ENCODE results near the gene TMEM82.
"Not testable (repeated sequence)": the region's sequence is repeated elsewhere in the genome, so short reads cannot be mapped to it uniquely, and the experiment has no call there.

TMEM82 gene

GRCh38 chr1:15742339-15742801, at the start of gene TMEM82:
Gene TMEM82, plus strand, starts transcription at chr1:15742499. Its CDS starts 61 bp downstream, at chr1:15742560.
- no peak for DNase-seq

GRCh38 chr1:15693371-15693770, 48.9 kb upstream of the TMEM82 start:
- DNase-seq: no peak

DNA sequence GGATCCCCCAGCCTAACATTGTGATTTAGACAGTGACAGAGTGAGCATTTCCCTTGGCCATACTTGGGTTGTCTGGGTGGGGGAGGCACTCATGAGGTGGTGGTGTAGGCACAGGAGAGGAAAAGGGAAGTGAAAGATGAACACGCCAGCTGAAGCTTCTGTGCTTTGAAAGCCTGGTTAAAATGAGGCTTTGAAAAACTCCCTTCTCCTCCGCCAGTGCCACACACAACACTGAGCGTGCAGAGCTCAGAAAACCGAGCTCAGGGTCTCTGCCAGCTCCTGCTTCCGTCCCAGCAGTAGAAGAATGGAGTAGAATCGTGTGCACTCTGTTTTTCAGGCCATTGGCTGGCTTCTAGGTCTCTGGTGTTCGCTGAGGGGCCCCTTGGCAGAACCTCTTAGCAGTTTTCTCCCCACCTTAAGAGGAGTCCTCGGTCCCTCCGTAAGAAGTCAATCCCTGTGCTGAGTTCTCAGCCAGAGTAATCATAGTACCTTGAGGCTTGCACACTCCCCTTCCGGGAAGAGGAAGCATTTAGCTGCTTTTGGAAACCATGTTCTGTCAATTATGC, 45.3 kb upstream of the TMEM82 start:
- DNase-seq: peak in 49 of 58 donors; percentile 8 to 85 (median 47)

DNA sequence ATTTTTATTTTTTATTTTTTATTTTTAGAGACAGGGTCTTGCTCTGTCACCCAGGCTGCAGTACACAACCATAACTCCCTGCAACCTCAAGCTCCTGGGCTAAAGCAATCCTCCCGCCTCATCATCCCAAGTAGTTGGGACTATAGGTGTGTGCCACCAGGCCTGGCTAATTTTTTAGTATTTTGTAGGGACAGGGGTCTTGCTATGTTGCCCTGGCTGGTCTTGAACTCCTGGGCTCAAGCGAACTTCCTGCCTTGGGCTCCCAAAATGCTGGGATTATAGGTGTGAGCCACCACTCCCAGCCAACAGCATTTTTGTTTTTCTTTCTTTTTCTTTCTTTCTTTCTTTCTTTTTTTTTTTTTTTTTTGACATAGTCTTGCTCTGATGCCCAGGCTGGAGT, 44.1 kb upstream of the TMEM82 start:
- no peak for DNase-seq

- not testable (repeated sequence) for DNase-seq
Observed at GRCh38 chr1:15699321-15699720, 43.0 kb upstream of the TMEM82 start.

DNA sequence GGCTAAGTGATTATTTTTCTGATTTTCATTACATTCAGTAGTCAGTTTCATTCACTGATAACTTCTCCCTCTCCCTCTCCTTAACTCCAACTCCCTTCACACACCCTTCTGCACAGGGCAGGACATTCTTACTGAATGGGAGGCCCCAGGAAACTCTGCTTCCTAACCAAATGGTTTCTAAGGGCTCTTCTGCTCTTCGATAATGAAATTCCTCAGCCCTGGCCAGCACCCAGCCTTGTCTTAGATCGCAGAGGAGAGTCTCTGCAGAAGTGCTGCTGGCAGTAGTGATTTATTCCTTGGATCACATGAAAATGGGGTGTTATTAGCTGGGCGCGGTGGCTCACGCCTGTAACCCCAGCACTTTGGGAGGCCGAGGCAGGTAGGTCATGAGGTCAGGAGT, 41.8 kb upstream of the TMEM82 start:
- no peak for DNase-seq

DNA sequence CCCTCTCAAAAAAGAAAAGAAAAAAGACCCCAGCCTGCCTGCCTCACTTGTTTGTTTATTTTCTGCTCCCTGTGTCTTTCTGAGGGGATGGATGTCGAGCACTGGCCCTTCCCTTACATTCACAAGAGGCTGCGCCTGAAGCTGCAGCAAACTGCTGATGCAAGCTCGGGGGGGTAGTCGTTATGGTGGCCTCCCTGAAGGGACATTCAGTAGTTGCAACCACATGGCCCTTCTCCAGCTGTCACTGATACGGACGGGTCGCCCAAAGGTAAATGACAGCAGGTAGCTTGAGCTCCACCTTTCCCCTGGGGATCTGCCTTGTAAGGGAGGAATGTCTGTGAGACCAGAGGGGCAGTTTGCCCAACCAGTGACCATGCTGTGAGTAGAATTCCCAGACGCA, 40.5 kb upstream of the TMEM82 start:
- no peak for DNase-seq

DNA sequence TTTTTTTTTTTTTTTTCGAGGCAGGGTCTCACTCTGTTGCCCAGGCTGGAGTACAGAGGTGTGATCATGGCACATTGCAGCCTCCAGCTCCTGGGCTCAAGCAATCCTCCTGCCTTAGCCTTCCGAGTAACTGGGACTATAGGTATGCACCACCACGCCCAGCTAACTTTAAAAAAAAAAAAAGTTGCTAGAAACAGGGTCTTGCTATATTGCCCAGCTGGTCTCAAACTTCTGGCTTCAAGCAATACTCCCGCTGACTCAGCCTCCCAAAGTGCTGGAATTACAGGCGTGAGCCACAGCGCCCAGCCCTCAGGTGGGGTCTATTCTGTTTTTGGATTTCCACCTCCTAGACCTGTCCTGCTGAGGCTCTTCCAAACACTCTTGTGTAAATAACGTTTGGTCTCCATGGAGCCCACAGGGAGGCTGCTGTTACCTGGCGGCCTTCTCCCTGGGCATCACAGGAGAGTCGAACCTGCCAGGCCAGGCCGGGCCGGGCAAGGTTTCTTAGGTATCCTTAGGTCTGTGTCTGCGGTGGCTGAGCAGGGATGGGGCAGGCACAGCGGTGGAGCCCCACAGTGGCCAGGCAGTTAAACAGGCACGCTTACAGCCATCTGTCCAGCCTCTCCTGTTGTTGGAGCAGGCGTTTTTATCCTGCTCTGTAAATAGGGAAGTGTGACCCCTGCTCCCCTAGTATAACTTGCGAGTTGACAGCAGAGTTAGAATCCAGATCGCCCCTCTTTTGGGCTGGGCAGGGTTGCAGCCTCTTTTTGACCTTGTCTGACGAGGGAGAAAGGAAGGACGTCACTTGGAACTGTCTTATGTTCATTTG, 39.4 kb upstream of the TMEM82 start:
- peak in 5 of 58 donors; percentile 7 to 65 (median 21) for DNase-seq

- DNase-seq: peak in 56 of 58 donors; percentile 11 to 93 (median 72)
Observed at GRCh38 chr1:15703562-15703961, 38.7 kb upstream of the TMEM82 start.

DNA sequence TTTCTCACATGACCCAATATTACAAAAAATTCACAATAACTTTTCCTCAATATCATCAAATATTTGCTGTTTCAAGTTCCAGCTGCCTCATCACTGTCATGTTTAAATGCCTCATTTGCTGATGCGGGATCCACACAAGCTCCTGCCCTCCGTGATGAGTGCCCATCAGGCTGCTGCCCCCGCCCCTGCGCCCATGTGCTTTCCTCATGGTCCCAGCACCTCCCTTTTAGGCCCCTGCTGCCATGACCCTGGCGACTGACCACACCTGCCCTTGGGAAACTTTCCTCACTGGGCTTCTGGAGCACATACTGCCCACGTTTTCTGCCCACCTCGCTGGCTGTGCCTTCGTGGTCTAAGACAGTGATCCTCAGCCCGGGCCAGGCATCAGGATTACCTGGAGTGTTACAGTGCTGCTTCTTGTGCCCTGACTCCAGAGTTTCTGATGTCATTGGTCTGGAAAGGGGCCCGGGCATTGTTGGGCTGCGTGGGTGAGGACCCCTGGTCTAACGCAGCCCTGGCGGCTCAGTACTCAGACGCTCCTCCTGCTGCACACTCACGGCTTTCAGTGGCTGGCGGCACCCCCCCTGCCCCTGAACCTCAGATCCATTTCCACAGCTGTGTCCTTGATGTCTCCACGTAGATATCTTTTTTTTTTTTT, 37.6 kb upstream of the TMEM82 start:
- no peak for DNase-seq

GRCh38 chr1:15705184-15705566, 37.1 kb upstream of the TMEM82 start:
- no peak for DNase-seq

GRCh38 chr1:15706751-15707150, 35.5 kb upstream of the TMEM82 start:
- no peak for DNase-seq

DNA sequence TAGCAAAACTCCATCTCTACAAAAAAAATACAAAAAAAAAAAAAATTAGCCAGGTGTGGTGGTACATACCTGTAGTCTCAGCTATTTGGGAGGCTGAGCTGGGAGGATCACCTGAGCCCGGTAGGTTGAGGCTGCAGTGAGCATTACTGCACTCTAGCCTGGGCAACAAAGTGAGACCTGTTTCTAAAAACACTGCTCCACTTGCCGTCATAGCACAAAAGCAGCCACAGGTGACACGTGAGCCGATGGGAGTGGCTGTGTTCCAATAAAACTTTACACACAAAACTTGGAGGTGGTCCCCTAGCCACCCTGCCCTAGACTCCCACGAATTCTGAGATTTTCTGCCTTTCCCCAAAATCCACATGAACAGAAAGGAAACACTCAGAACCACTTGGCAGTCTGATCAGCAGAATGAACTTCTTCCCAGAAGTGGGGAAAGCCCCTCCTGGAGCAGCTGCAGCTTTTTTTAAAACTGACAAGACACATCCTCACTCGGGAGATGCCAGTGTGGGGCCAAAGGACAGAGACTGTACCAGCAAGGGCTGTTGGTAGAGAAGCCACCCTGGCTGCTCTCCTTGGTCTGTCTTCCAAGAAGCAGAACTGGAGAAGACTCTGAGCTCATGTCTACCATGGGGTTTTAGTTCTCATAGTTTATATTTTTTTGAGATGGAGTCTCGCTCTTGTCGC, 34.9 kb upstream of the TMEM82 start:
- no peak for DNase-seq

DNA sequence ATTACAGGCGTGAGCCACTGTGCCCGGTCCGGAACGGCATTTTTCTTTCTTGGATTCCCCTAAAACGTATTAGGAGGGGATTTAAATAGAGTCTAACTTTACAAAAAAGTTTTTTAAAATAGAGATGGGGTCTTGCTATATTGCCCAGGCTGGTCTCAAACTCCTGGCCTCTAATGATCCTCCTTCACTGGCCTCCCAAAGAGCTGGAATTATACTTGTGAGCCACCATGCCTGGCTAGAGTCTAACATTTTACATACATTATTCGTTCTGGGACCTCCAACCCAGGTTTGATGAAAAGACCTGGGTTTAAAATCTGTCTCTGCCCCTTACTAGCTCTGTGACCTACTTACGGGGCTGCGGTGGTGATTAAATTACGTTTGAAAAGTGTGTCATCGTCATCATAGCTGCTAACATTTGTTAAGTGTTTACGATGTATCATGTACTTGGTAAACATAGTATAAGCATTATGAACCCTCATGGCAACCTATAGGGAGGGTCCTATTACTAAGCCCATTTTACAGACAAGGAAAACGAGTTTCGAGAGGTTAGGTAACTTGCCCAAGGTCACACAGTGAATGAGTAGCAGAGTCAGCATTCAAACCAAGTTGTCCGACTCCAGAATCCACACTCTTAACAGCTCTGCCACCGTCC, 33.7 kb upstream of the TMEM82 start:
- DNase-seq: no peak

DNA sequence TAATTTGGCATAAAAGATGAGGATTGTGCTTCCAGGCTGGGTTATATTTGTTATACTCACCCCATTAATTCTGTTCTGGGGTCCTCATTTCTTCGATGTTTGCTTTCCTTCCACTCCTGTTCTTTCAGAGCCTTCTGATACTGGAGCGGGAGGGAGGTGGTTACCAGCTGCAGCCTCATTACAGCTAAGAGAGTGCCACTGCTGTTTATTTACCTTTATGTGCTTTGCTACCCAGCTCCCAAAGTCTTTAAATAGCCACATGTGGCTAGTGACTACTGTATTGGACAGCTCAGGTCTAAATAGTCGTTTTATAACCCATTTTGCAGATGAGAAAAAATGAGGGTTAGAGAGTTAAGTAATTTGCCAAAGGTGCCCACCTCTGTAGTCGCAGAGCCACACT, 33.1 kb upstream of the TMEM82 start:
- no peak for DNase-seq

- no peak for DNase-seq
Observed at GRCh38 chr1:15712168-15712567, 30.1 kb upstream of the TMEM82 start.

GRCh38 chr1:15714406-15715136, 27.7 kb upstream of the TMEM82 start:
- DNase-seq: peak in 41 of 58 donors; percentile 4 to 72 (median 35)

GRCh38 chr1:15717418-15718125, 24.7 kb upstream of the TMEM82 start:
- no peak for DNase-seq

DNA sequence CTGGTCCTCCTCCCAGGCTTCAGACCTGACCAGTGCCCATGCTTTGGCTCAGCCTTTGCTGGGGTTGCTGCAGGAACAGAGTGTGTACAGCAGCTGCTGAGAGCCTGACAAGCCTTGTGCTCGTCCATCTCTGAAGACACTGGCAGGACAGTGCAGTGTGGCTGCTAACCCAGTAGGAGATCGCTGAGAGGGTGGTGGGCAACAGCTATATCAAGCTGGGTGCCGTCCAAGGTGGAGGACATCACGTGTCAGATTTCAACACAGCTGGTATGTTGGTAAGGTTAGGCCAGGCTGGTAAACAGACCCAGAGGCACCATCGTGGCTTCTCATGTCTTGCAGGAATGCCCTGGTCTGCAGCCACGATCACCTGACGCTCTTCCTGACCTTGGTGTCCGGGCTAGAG, 24.1 kb upstream of the TMEM82 start:
- DNase-seq: no peak

All from anterior cingulate cortex (tissue), 58 donors.